Panc1 (cell line): ENCODE measurements around the gene PRUNE2.

Source experiments
- CTCF ChIP-seq: fragments of 450-650 bp; IDR thresholded peaks from 2 replicates; pipeline ENCODE4 v1.5.1; 2017; ENCODE audit warnings: mild to moderate bottlenecking
- POLR2AphosphoS5 ChIP-seq: IDR thresholded peaks from 2 replicates; pipeline ENCODE4 v1.6.1; 2012; ENCODE audit warnings: mild to moderate bottlenecking, low read depth, low read length, moderate library complexity
- REST ChIP-seq, 2 experiments: IDR thresholded peaks; 2 replicates each; pipeline ENCODE4 v1.6.1; 2011 to 2012; ENCODE audit warnings: low read depth in 2 of 2, control low read depth in 1 of 2, low read length in 1 of 2, mild to moderate bottlenecking in 1 of 2, moderate library complexity in 1 of 2; ENCODE audit not compliant: insufficient read depth in 1 of 2
- SIN3A ChIP-seq: IDR thresholded peaks from 2 replicates; pipeline ENCODE4 v1.6.1; 2012; ENCODE audit warnings: low read depth, mild to moderate bottlenecking, low read length, moderate library complexity, borderline replicate concordance; ENCODE audit not compliant: insufficient read depth

- TF ChIP-seq CTCF, result no peak
- TF ChIP-seq REST (IDR thresholded peaks at IDR 0.05; ENCODE audit: insufficient read depth in 1 of 2, low read depth in 2 of 2, low read length in 1 of 2), result no peak
- TF ChIP-seq SIN3A, result no peak
- no peak for TF ChIP-seq POLR2AphosphoS5
Measured at GRCh38 chr9:76697554-76697953, 208.4 kb downstream of the PRUNE2 start.
